ENCODE data around the gene ANXA11. TPM values are rescaled to one million over a fixed set of nuclear protein-coding genes. Genes with fewer than 3 reads are reported as not detected.

The ANXA11 gene
- total RNA-seq, 1 experiment from 2014 or later, result 68.1 TPM

DNA sequence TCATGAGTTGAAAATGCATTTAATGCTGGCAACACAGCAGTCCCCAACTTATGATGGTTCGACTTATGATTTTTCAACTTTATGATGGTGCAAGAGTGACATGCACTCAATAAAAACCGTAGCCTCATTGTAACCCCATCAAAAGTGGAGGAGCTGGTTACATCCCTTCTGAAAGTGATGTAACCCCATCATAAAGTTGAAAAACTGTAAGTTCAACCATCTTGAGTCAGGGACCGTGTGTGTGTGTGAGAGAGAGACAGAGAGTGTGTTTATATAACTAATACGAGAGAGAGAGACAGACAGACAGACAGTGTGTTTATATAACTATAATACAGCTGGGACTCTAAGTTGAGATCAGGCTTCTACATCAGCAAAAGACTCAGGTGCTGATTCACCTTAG lies 21.0 kb downstream of the ANXA11 start:
- WGBS (ENCODE audit: extremely low coverage, insufficient read length, low lambda C conversion rate), result no CpG with 5 or more reads among the region's 4 CpGs

More for the DNA sequence above, 21.0 kb downstream of the ANXA11 start:
- Histone ChIP-seq H4K91ac (ENCODE audit: insufficient read length, low read depth, low read length) (no peak overlapping the region), H3K18ac (ENCODE audit: insufficient read length, low read depth, low read length) (no peak overlapping the region), H2BK12ac (ENCODE audit: insufficient read length, low read depth, low read length) (no peak overlapping the region), H4K8ac (replicated peaks; ENCODE audit: insufficient read length, low read depth, low read length) (no peak overlapping the region), H4K20me1 (ENCODE audit: control insufficient read depth, insufficient read depth, insufficient read length) (no peaks in the 10 kb centered on the region), H2BK20ac (ENCODE audit: low read depth, low read length, poor library complexity, severe bottlenecking) (no peak overlapping the region), H2BK120ac (ENCODE audit: low read depth, low read length, poor library complexity, severe bottlenecking) (no peak overlapping the region), H3K4me2 (ENCODE audit: insufficient read depth, insufficient read length, low read length) (no peak overlapping the region), H3K56ac (ENCODE audit: insufficient read length, low read depth, low read length) (no peak overlapping the region), H3K9ac (ENCODE audit: extremely low read depth, insufficient read length, low read length) (no peak overlapping the region), H2AFZ (ENCODE audit: low read length) (no peak overlapping the region), H3K23ac (ENCODE audit: insufficient read length, low read depth, low read length) (no peak overlapping the region), H3K79me1 (ENCODE audit: insufficient read depth, low read depth, low read length, poor library complexity, severe bottlenecking) (peaks cover 3% of the 10 kb centered on the region), H4K5ac (ENCODE audit: insufficient read length, low read depth, low read length) (no peak overlapping the region), H3T11ph (ENCODE audit: low read length) (no peak overlapping the region), H2AK5ac (ENCODE audit: insufficient read length, low read length) (no peak overlapping the region), H2BK5ac (ENCODE audit: insufficient read length, low read length) (no peak overlapping the region), H2BK15ac (ENCODE audit: low read depth, low read length) (no peak overlapping the region), H3K9me3 (ENCODE audit: control insufficient read depth, low read depth, low read length) (no peaks in the 10 kb centered on the region), H3K27me3 (ENCODE audit: insufficient read depth, low read length) (no peaks in the 10 kb centered on the region), H3K14ac (ENCODE audit: insufficient read depth, low read length) (no peak overlapping the region), H3K27ac (ENCODE audit: insufficient read length, low read depth, low read length) (no peak overlapping the region), H3K79me2 (ENCODE audit: insufficient read depth, low read length) (no peaks in the 10 kb centered on the region), H3K4ac (ENCODE audit: low read depth, low read length) (no peak overlapping the region), H3K23me2 (ENCODE audit: insufficient read length, low read depth, low read length, poor library complexity, severe bottlenecking) (no peaks in the 10 kb centered on the region), H3K4me1 (ENCODE audit: insufficient read depth, low read length) (0 out of 2 replicates have a peak, but pooled peaks cover 2% of the 10 kb centered on the region)
- Mint-ChIP-seq H3K27me3 (ENCODE audit: low read depth) (no peaks in the 10 kb centered on the region), H3K4me3 (no peak overlapping the region), H3K9me3 (no peaks in the 10 kb centered on the region), H3K36me3 (ENCODE audit: insufficient read depth in 1 of 3, low read depth in 3 of 3) (peaks cover 0 to 2% (median 0%) of the 10 kb centered on the region in 3 experiments; a peak in 1 of 7 replicates), H3K4me1 (peaks cover 5 to 29% of the 10 kb centered on the region in 2 experiments), H3K27ac (no peak overlapping the region)
- TF ChIP-seq, protein P1, sequence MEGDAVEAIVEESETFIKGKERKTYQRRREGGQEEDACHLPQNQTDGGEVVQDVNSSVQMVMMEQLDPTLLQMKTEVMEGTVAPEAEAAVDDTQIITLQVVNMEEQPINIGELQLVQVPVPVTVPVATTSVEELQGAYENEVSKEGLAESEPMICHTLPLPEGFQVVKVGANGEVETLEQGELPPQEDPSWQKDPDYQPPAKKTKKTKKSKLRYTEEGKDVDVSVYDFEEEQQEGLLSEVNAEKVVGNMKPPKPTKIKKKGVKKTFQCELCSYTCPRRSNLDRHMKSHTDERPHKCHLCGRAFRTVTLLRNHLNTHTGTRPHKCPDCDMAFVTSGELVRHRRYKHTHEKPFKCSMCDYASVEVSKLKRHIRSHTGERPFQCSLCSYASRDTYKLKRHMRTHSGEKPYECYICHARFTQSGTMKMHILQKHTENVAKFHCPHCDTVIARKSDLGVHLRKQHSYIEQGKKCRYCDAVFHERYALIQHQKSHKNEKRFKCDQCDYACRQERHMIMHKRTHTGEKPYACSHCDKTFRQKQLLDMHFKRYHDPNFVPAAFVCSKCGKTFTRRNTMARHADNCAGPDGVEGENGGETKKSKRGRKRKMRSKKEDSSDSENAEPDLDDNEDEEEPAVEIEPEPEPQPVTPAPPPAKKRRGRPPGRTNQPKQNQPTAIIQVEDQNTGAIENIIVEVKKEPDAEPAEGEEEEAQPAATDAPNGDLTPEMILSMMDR (conservative IDR thresholded peaks at IDR 0.05), result no peak
- DNase-seq, result no peak

Measured in H9 (cell line).